HFFc6 (cell line): ENCODE results near the gene WWC1. TPM values are rescaled to one million over a fixed set of nuclear protein-coding genes. Genes with fewer than 3 reads are reported as not detected.

ENCODE experiments used
- DNase-seq: peaks from one replicate; pipeline ENCODE4 v3.0.0-alpha.2; 2018
- H3K27ac Mint-ChIP-seq: 2 replicates; pipeline ENCODE4 v1.8.0; 2020; ENCODE audit warnings: mild to moderate bottlenecking, mixed read lengths
- H3K27me3 Mint-ChIP-seq: 2 replicates; pipeline ENCODE4 v1.8.0; 2021; ENCODE audit warnings: mild to moderate bottlenecking, moderate library complexity, mixed read lengths; ENCODE audit not compliant: insufficient read depth
- H3K36me3 Mint-ChIP-seq: 2 replicates; pipeline ENCODE4 v1.8.0; 2021; ENCODE audit warnings: low read depth, mixed read lengths
- H3K4me1 Mint-ChIP-seq: 2 replicates; pipeline ENCODE4 v1.8.0; 2020; ENCODE audit warnings: low read depth, mixed read lengths
- H3K4me3 Mint-ChIP-seq: 2 replicates; pipeline ENCODE4 v1.8.0; 2020; ENCODE audit warnings: mild to moderate bottlenecking, moderate library complexity, mixed read lengths
- H3K9me3 Mint-ChIP-seq: 2 replicates; pipeline ENCODE4 v1.8.0; 2020; ENCODE audit warnings: mild to moderate bottlenecking, mixed read lengths
- total RNA-seq, 6 experiments: library from RNA; stranded (reverse); fragmentation: NEBNext Ultra II Directional; extraction: Animal tissue kit (Norgen Biotek cat#: 25700); gene quantifications; 2 replicates in 1 of 6; 3 replicates in 5 of 6; pipeline ENCODE4 v1.2.3, GENCODE V29; 2021
- TF ChIP-seq, protein P1 (sequence below): fragments of 200-600 bp; sonication (generic); IDR thresholded peaks from 2 replicates; pipeline ENCODE4 v1.5.0; 2021; ENCODE audit warnings: antibody characterized with exemption, mild to moderate bottlenecking

WWC1 gene
- total RNA-seq, 6 experiments from 2014 or later = 3.3 to 8.4 (median 7.2) TPM

DNA sequence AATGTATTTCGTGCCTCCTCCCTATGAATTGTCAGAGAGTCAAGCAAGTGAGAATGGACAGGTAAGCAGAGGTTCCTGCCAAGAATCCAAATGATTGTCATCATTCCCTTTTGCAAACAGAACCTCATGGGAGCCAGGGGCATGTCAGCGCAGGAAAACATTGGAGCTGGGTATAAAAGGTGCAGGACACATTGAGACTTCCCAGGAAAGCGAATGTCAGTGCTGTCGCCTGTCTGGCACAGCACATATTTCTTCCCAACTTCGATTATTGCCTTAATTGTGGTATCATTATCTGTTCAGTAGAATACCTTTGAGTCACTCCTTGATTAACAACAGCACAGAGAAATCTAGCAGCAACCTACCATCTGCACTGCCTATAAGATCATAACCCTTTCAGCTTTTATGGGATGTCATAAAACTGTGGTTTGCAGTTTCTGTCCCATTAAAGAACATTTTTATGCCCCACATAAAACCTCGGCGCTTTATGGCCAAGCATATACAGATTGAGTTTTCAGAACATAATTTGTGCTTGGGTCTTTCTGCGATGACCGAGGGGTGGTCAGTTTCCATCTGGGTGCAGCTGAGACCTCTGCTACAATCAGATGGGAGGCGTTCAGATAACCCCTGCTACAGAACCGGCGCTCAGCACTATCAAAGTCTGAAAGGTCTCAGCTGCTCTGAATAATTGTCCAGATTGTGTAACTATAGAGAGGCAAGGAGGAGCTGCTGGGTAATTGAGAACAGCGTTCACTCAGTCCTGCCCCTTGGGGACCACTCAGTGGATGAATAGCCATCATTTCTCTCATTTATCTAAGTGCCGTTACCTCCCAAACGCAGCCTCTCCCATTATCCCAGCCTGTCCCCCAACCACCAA lies 30.9 kb upstream of the WWC1 start:
- no peaks in the 10 kb centered on the region; the same call in 1 of the 2 replicates for H3K4me1 Mint-ChIP-seq
- TF ChIP-seq, protein P1, sequence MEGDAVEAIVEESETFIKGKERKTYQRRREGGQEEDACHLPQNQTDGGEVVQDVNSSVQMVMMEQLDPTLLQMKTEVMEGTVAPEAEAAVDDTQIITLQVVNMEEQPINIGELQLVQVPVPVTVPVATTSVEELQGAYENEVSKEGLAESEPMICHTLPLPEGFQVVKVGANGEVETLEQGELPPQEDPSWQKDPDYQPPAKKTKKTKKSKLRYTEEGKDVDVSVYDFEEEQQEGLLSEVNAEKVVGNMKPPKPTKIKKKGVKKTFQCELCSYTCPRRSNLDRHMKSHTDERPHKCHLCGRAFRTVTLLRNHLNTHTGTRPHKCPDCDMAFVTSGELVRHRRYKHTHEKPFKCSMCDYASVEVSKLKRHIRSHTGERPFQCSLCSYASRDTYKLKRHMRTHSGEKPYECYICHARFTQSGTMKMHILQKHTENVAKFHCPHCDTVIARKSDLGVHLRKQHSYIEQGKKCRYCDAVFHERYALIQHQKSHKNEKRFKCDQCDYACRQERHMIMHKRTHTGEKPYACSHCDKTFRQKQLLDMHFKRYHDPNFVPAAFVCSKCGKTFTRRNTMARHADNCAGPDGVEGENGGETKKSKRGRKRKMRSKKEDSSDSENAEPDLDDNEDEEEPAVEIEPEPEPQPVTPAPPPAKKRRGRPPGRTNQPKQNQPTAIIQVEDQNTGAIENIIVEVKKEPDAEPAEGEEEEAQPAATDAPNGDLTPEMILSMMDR = no peak
- no peak overlapping the region for H3K4me3 Mint-ChIP-seq
- H3K36me3 Mint-ChIP-seq = no peaks in the 10 kb centered on the region
- DNase-seq = no peak
- no peaks in the 10 kb centered on the region for H3K9me3 Mint-ChIP-seq
- peaks cover 17% of the 10 kb centered on the region for H3K27me3 Mint-ChIP-seq
- no peak overlapping the region for H3K27ac Mint-ChIP-seq

DNA sequence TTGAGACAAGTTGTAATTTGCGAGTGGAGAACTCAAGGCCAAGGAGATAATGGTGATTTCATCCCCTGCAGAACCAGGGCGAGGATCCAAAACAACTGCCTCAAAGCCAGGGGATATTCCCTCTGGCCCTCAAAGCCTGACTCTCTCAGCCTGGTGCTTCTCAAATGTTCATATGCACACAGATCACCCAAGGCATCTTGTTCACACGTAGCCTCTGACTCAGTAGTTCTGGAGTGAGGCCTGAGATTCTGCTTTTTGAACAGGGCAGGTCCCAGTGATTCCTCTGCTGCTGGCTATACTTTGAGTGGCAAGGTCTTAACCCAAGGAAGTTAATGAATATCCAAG lies 30.2 kb upstream of the WWC1 start:
- Mint-ChIP-seq H3K9me3 (no peaks in the 10 kb centered on the region), H3K36me3 (no peaks in the 10 kb centered on the region), H3K4me3 (no peak overlapping the region), H3K27ac (no peak overlapping the region), H3K27me3 (peaks cover 21% of the 10 kb centered on the region), H3K4me1 (no peaks in the 10 kb centered on the region; the same call in 1 of the 2 replicates)
- TF ChIP-seq, protein P1 = no peak
- DNase-seq = no peak

DNA sequence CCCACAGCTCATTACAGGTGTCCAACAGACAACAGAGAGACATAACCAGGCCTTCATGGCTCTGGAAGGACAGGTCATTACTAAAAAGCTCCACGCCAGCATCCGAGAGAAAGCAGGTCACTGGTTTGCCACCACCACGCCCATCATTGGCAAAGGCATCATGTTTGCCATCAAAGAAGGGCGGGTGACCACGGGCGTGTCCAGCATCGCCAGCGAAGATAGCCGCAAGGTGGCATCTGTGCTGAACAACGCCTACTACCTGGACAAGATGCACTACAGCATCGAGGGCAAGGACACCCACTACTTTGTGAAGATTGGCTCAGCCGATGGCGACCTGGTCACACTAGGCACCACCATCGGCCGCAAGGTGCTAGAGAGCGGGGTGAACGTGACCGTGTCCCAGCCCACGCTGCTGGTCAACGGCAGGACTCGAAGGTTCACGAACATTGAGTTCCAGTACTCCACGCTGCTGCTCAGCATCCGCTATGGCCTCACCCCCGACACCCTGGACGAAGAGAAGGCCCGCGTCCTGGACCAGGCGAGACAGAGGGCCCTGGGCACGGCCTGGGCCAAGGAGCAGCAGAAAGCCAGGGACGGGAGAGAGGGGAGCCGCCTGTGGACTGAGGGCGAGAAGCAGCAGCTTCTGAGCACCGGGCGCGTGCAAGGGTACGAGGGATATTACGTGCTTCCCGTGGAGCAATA lies 29.3 kb upstream of the WWC1 start:
- Mint-ChIP-seq H3K36me3 (no peaks in the 10 kb centered on the region), H3K27ac (no peak overlapping the region), H3K4me3 (no peak overlapping the region), H3K9me3 (no peaks in the 10 kb centered on the region), H3K4me1 (no peaks in the 10 kb centered on the region; the same call in 1 of the 2 replicates), H3K27me3 (peaks cover 21% of the 10 kb centered on the region)
- TF ChIP-seq, protein P1 = no peak
- DNase-seq = no peak

DNA sequence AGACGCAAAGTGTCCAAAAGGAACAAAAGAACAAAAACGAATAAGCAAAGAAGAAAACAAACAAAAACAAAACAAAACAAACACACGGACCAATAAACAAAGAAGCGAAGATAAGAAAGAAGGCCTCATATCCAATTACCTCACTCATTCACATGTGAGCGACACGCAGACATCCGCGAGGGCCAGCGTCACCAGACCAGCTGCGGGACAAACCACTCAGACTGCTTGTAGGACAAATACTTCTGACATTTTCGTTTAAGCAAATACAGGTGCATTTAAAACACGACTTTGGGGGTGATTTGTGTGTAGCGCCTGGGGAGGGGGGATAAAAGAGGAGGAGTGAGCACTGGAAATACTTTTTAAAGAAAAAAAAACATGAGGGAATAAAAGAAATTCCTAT lies 28.3 kb upstream of the WWC1 start:
- Mint-ChIP-seq H3K27ac (no peak overlapping the region), H3K27me3 (peaks cover 23% of the 10 kb centered on the region; the same call in 1 of the 2 replicates), H3K9me3 (no peaks in the 10 kb centered on the region), H3K4me1 (no peaks in the 10 kb centered on the region), H3K4me3 (no peak overlapping the region), H3K36me3 (no peaks in the 10 kb centered on the region)
- TF ChIP-seq, protein P1 = no peak
- DNase-seq = no peak

DNA sequence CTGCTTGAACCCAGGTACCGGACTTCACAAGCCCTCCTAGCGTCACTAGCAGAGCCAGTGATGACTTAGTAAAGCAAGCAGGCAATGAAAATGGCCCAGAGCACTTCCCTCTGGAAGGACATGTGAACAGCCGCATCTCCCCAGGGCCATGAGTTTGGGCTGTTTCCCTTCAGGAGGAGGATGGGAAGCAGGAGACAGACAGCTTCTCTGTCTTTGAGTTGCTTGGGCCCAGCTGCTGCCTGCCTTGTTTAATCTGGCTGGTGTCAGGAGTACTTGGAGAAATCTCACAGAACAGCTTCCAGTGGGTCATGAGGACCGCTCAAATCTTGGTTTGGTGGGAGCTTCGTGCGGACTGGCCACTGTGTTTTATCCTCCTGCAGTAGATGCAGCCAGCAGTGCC lies 25.4 kb upstream of the WWC1 start:
- no peaks in the 10 kb centered on the region for H3K36me3 Mint-ChIP-seq
- no peak for DNase-seq
- TF ChIP-seq, protein P1 = no peak
- H3K27me3 Mint-ChIP-seq = peaks cover 17% of the 10 kb centered on the region
- no peak overlapping the region for H3K27ac Mint-ChIP-seq
- no peaks in the 10 kb centered on the region for H3K9me3 Mint-ChIP-seq
- H3K4me3 Mint-ChIP-seq = no peak overlapping the region
- H3K4me1 Mint-ChIP-seq = peaks cover 28% of the 10 kb centered on the region
